Fibroblast of lung (primary cell): ENCODE data around the gene DHX57.

Experiments used
- CTCF ChIP-seq, 2 donors: IDR thresholded peaks in 1 of 2; conservative IDR thresholded peaks in 1 of 2; 1 replicate in 1 of 2; 2 replicates in 1 of 2; pipeline ENCODE4 v1.5.1; 2011 to 2012; ENCODE audit warnings: low read length in 2 of 2, control low read depth in 1 of 2, inconsistent platforms in 1 of 2, low read depth in 1 of 2, mild to moderate bottlenecking in 1 of 2
- EZH2 ChIP-seq: IDR thresholded peaks from 2 replicates; pipeline ENCODE4 v1.5.1; 2012; ENCODE audit warnings: low read length, control low read depth, mild to moderate bottlenecking; ENCODE audit errors: missing control alignments

GRCh38 chr2:38818565-38818964 lies 57.2 kb downstream of the DHX57 start:
- TF ChIP-seq CTCF (conservative IDR thresholded peaks at IDR 0.05 in 1 of 2, IDR thresholded peaks at IDR 0.05 in 1 of 2; ENCODE audit: low read depth in 1 of 2, low read length in 2 of 2) = no peak
- TF ChIP-seq EZH2 = no peak
